HG03558 (cell line): ENCODE data around the gene ZBTB11.
A peak's percentile ranks its signal among the peaks of the same experiment; 100 is the strongest.
"Not testable (repeated sequence)": the region's sequence is repeated elsewhere in the genome, so short reads cannot be mapped to it uniquely, and the experiment has no call there.

Experiments
- ATAC-seq: cut with Tn5 transposase; IDR thresholded peaks from one replicate; pipeline ENCODE4 v1.9.1; 2021; ENCODE audit warnings: moderate number of reproducible peaks; ENCODE audit not compliant: unreplicated experiment; ENCODE audit errors: extremely low read depth

ZBTB11 gene, protein sequence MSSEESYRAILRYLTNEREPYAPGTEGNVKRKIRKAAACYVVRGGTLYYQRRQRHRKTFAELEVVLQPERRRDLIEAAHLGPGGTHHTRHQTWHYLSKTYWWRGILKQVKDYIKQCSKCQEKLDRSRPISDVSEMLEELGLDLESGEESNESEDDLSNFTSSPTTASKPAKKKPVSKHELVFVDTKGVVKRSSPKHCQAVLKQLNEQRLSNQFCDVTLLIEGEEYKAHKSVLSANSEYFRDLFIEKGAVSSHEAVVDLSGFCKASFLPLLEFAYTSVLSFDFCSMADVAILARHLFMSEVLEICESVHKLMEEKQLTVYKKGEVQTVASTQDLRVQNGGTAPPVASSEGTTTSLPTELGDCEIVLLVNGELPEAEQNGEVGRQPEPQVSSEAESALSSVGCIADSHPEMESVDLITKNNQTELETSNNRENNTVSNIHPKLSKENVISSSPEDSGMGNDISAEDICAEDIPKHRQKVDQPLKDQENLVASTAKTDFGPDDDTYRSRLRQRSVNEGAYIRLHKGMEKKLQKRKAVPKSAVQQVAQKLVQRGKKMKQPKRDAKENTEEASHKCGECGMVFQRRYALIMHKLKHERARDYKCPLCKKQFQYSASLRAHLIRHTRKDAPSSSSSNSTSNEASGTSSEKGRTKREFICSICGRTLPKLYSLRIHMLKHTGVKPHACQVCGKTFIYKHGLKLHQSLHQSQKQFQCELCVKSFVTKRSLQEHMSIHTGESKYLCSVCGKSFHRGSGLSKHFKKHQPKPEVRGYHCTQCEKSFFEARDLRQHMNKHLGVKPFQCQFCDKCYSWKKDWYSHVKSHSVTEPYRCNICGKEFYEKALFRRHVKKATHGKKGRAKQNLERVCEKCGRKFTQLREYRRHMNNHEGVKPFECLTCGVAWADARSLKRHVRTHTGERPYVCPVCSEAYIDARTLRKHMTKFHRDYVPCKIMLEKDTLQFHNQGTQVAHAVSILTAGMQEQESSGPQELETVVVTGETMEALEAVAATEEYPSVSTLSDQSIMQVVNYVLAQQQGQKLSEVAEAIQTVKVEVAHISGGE

GRCh38 chr3:101676765-101677435 lies at the start of gene ZBTB11:
Gene ZBTB11, minus strand, starts transcription at chr3:101677132. Its CDS starts 218 bp downstream, at chr3:101676914.
- peak; percentile 57 for ATAC-seq

DNA sequence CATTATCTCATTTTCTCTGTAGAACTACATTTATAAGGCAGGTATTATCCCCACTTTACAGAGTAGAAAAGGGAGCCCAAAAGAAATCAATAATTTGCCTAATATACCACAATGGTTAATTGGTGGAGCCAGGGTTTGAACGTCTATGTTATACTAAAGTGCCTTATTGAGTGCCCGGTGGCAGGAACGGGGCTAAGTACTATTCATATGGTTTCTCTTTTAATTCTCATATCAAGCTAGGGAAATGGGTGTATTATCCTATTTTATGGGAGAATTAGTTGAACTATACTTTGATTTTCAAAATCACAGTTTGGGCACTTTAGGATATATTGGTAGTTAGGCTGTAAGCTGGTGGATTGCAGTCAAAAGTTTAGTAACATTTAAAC lies 49.0 kb upstream of the ZBTB11 start:
- no peak for ATAC-seq

DNA sequence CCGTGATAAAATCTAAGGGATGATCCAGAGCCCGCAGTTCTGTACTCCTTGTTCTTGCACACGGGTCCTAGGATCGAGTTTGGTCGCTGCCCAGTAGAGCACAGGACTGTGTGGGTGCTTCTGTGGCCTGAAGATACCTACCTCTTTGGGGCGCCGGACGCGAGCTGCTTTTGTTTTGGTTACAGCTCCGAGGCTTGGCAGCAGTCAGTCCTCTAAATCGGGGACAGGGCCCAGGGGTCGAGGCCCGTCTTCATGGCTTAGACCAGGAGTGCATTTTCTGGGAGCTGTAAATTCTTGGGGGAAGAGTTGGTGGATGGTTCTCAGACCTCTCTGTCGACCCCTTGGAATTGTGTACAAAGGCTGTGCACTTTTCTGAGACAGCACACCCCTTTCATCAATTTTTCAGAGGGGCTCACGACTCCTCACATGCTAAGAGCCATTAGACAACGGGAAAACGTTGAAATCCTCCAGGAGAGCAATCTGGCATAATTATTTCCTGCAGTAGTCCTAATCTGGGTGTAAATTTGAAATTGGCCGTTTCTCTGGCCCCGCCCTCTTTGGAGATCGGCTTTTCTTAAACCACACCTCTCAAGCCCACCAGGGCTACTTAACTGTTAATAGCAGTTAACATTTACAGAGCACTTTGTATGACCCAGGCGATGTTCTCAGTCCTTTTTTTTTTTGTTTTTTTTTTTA lies 48.4 kb upstream of the ZBTB11 start:
- no peak for ATAC-seq

- peak; percentile 67 for ATAC-seq
These were observed 47.6 kb upstream of the ZBTB11 start, which contains the start of gene CEP97 for GRCh38 chr3:101724329-101725193. Gene CEP97, plus strand, starts transcription at chr3:101724614. Its CDS starts 63 bp downstream, at chr3:101724677.

DNA sequence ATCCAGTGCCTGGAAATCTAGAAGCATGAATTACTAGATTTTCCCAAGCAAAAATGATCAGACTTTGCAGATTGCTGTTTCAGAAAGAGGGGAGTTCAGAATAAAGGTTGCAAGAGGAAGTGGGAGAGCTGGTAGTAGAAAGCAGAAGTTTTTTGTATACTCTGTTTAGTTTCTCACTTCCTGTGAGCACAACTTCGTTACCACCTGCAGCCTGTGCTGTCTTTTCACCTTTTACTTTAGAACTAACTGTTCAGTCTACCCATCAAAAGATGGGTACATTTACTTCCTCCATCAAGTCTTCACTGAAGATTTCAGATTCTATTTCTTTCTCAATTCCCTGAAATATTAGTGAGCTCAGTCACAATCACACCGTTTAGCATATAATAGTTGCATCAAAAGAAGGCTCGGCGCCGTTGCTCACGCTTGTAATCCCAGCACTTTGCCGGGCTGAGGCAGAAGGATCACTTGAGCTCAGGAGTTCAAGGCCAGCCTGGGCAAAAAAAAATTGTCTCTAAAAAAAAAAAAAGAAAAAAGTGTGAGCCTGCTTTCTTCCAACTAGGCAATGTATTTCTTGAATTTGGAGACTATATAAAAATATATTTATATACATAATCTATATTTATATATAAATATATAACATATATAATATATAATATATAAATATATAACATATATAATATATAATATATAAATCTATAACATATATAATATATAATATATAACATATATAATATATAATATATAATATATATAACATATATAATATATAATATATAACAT lies 45.7 kb upstream of the ZBTB11 start:
- ATAC-seq: peak; percentile 47

DNA sequence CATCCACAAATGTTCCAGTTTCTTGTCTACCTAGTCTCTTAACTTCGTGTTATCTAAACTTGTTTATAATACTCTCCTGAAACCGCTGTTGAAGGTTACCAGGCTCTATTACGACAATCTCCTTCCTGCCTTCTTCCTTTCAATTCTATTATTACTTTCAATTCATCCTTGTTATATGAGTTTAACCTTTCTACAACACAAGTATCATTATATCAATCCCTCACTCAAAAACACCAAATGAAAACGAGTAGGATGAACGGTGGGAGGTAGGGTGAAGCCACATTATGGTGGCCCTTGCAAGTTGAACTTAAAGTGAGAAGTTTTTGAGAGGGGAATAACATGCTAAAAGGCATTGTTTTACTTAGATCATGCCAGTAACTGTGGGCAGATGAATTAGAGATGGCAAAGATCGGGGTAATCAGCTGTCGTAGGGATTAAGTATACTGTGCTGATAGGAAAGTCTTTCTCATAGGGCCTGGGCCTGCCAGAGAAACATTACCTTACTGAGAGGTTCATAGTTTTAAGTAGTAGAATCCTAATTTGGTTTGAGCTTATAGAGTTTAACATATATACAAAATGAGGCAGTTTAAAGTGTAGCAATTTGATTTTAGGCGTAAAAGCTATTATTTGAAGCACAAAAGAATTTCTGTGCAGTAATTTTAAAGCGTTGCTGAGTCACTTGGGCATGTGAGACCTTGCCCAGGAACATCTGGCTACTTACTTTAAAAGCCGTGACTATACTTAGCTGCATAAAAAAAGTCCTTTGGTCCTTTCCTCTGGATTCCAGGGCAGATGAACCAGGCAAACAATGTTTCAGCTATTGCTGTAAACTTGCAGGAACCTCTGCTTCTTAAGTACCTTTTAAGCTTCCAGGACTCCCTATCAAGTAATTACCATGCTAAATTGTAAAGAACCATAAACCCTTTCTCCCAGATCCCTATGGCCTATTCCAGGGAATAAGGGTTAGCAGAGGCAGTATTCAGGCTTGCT lies 44.2 kb upstream of the ZBTB11 start:
- no peak for ATAC-seq

DNA sequence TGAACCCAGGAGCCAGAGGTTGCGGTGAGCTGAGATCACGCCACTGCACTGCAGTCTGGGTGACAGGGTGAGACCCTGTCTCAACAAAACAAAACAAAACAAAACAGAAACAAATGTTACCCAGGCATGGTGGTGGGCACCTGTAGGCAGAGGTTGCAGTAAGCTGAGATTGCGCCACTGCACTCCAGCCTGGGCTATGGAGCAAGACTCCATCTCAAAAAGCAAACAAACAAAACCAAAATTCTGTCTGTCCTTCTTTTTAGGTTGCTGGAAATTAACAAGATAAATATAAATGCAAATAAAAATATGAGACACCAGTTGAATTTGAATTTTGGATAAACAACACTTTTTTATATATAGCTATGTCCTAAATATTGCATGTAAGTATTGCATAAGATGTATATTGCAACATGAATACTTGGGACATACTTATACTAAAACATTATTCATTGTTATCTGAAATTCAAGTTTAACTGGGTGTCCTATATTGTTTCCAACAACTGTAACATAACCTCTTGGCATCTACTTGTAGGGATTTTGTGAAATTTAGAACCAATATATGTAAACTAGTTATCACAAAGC lies 42.8 kb upstream of the ZBTB11 start:
- ATAC-seq: no peak

GRCh38 chr3:101718455-101718854 lies 41.5 kb upstream of the ZBTB11 start:
- ATAC-seq: no peak

GRCh38 chr3:101709126-101709525 lies 32.2 kb upstream of the ZBTB11 start:
- ATAC-seq: no peak

DNA sequence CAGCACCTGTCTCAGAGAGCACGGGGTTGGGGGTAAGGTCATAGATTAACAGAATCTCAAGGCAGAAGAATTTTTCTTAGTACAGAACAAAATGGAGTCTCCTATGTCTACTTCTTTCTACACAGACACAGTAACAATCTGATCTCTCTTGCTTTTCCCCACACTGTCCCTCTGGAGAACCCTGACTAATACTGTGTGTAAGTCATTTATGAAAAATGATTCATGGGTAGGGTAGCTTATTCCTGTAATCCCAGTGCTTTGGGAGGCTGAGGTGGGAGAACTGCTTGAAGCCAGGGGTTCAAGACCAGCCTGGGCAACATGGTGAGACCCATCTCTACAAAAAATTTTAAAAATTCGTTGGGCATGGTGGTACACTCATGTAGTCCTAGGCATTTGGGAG lies 27.7 kb upstream of the ZBTB11 start:
- not testable (repeated sequence) for ATAC-seq

- ATAC-seq: no peak
These were observed 26.2 kb upstream of the ZBTB11 start for GRCh38 chr3:101703169-101703568.

DNA sequence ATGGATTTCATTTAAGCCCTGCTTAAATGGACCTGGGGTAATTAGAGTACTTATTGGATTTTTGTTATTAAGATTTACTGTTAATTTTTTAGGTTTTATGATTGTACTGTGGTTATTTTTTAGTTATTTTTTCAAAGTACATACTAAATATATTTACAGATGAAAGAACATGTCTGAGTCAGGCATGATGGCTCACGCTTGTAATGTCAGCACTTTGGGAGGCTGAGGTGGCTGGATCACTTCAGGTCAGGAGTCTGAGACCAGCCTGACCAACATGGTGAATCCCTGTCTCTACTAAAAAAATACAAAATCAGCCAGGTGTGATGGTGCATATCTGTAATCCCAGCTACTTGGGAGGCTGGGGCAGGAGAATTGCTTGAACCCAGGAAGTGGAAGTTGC lies 25.8 kb upstream of the ZBTB11 start:
- no peak for ATAC-seq

DNA sequence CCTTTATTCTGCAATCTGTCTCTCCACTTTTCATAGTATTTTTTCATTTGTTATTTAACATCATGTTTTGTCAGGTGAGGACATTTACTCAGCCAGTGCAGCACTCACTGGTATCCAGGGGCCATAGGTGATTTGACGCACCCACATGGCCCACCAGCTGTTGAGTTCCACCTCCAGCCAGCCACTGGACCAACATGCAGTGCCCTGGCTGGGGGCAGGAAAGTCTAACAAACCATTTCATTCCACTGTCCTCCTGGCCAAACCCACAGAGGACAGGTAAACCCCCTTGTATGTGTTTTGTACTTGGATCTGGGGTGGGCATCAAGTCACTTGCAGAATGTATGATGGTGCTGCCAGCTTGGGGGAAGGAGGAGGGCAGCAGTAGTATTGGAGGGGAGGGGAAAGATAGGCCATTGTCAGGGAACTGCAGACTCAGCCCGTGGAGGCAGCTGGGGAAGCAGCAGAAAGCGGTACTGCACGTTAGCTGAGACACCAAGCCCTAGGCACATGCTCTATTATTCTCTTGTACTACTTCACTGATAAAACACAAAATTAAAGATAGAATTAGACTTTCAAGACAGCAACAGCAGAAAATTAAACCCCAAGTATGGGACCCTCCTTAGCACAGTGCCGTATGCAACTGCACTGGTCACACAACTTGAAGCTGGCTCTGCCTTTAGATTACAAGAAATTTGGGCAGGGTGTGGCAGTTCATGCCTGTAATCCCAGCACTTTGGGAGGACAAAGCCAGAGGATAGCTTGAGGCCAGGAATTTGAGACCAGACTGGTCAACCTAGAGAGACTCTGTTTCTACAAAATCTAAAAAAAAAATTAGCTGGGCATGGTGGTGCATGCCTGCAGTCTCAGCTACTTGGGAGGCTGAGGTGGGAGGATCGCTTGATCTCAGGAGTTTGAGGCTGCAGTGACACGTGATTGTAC lies 25.0 kb upstream of the ZBTB11 start:
- no peak for ATAC-seq

DNA sequence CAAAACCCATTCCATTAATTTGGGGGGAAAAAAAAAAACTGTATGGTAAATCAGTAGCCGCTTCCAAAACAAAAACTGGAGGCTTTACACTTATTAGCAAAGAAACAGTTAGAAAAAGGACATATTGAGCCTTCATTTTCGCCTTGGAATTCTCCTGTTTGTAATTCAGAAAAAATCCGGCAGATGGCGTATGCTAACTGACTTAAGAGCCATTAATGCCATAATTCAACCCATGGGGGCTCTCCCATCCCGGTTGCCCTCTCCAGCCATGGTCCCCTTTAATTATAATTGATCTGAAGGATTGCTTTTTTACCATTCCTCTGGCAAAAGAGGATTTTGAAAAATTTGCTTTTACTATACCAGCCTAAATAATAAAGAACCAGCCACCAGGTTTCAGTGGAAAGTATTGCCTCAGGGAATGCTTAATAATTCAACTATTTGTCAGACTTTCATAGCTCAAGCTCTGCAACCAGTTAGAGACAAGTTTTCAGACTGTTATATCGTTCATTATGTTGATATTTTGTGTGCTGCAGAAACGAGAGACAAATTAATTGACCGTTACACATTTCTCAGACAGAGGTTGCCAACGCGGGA lies 18.9 kb upstream of the ZBTB11 start:
- no peak for ATAC-seq

DNA sequence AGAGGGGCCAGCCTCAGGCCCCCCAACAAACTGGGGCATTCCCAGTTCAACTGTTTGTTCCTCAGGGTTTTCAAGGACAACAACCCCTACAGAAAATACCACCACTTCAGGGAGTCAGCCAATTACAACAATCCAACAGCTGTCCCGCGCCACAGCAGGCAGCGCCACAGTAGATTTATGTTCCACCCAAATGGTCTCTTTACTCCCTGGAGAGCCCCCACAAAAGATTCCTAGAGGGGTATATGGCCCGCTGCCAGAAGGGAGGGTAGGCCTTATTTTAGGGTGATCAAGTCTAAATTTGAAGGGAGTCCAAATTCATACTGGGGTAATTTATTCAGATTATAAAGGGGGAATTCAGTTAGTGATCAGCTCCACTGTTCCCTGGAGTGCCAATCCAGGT lies 17.9 kb upstream of the ZBTB11 start:
- ATAC-seq: not testable (repeated sequence)
